Peyer's patch (tissue), 4 donors: ENCODE measurements around the gene TWIST1. TPM values are rescaled to one million over a fixed set of nuclear protein-coding genes. Genes with fewer than 3 reads are reported as not detected.

Experiments
- DNase-seq, 3 donors: peaks; one replicate each; pipeline ENCODE4 v3.0.0-alpha.2; 2017 to 2019
- H3K27ac ChIP-seq, 4 donors: fragments of 200-600 bp; sonication (generic); one replicate each; pipeline ENCODE4 v1.5.1; 2016 to 2019
- H3K27me3 ChIP-seq, 2 donors: fragments of 200-600 bp; sonication (generic); one replicate each; pipeline ENCODE4 v1.5.1; 2019
- H3K36me3 ChIP-seq, 3 donors: fragments of 200-600 bp; sonication (generic); one replicate each; pipeline ENCODE4 v1.5.1; 2016 to 2019
- H3K4me1 ChIP-seq, 4 donors: fragments of 200-600 bp; sonication (generic); one replicate each; pipeline ENCODE4 v1.5.1; 2016 to 2019
- H3K4me3 ChIP-seq, 4 donors: fragments of 200-600 bp; sonication (generic); 1 replicate in 3 of 4; 2 replicates in 1 of 4; pipeline ENCODE4 v1.5.1; 2016 to 2019; ENCODE audit warnings: mild to moderate bottlenecking in 1 of 4
- H3K9me3 ChIP-seq, 4 donors: fragments of 200-600 bp; sonication (generic); one replicate each; pipeline ENCODE4 v1.5.1; 2016 to 2019; ENCODE audit warnings: mild to moderate bottlenecking in 1 of 4
- CTCF ChIP-seq, 6 experiments: fragments of 450-650 bp in 4 of 6; fragments of 200-600 bp in 2 of 6; sonication (generic) in 1 of 6; IDR thresholded peaks; one replicate each; pipeline ENCODE4 v1.5.1; 2017 to 2019; ENCODE audit warnings: antibody characterized with exemption in 6 of 6, mild to moderate bottlenecking in 3 of 6, moderate library complexity in 1 of 6
- POLR2A ChIP-seq, 2 donors: fragments of 450-650 bp; IDR thresholded peaks; one replicate each; pipeline ENCODE4 v1.5.1; 2017; ENCODE audit warnings: antibody characterized with exemption in 2 of 2, mild to moderate bottlenecking in 2 of 2, moderate library complexity in 2 of 2
- total RNA-seq, 4 donors: library from RNA; depleted of rRNA; stranded (reverse); fragments of >200 nt; gene quantifications; one replicate each; pipeline ENCODE4 v1.1.0, GENCODE V29; 2016

Gene TWIST1
- total RNA-seq, 4 donors from 2014 or later, result 1.1 to 2.5 TPM; not detected in 2

DNA sequence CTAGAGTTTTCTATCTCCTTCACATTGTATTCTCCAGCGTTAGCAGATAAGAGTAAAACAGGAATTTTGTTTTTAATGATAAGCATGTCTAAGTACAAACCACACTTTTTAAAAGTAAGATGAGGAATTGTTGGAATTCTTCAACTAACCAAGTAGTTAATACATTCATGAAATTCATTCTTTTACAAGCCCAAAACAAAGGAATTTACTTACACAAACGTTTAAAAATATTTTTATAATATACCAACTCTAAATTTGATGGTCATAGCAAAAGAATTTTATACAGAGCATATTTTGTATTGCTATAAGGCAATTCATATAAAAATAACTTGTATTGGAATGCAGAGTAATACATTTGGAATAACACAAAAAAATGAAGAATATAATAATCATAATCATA is 51.3 kb downstream of the TWIST1 start:
- Histone ChIP-seq H3K27me3 (no peaks in the 10 kb centered on the region), H3K36me3 (no peaks in the 10 kb centered on the region), H3K4me1 (no peaks in the 10 kb centered on the region), H3K27ac (no peak overlapping the region), H3K9me3 (no peaks in the 10 kb centered on the region), H3K4me3 (no peak overlapping the region)
- no peak for TF ChIP-seq CTCF (IDR thresholded peaks at IDR 0.05)
- TF ChIP-seq POLR2A (IDR thresholded peaks at IDR 0.05), result no peak
- no peak for DNase-seq

Other genes starting within 250 kb of the TWIST1 start
- not detected for gene FERD3L, start 27.8 kb upstream of the TWIST1 start, total RNA-seq